H1 (cell line): Measurements from ENCODE around the gene GTSE1. TPM values are rescaled to one million over a fixed set of nuclear protein-coding genes. Genes with fewer than 3 reads are reported as not detected.

Experiments used
- ATF2 ChIP-seq: IDR thresholded peaks from 2 replicates; pipeline ENCODE4 v1.6.1; 2012; ENCODE audit warnings: low read length, inconsistent platforms
- EP300 ChIP-seq, 2 experiments: IDR thresholded peaks; 1 replicate in 1 of 2; 2 replicates in 1 of 2; pipeline ENCODE4 v1.6.1; 2011 to 2012; ENCODE audit warnings: low read depth in 2 of 2, low read length in 2 of 2, mild to moderate bottlenecking in 2 of 2, borderline replicate concordance in 1 of 2, inconsistent platforms in 1 of 2, moderate library complexity in 1 of 2
- HDAC6 ChIP-seq: IDR thresholded peaks from one replicate; pipeline ENCODE4 v1.7.1; 2012; ENCODE audit warnings: low read depth, mild to moderate bottlenecking, inconsistent platforms, low read length, moderate library complexity
- SUZ12 ChIP-seq: fragments of 200-600 bp; sonication (generic); IDR thresholded peaks from 2 replicates; pipeline ENCODE4 v1.6.1; 2012; ENCODE audit warnings: mild to moderate bottlenecking, inconsistent platforms, low read length, moderate library complexity, mixed read lengths
- polyA plus RNA-seq, 7 experiments: library from polyadenylated mRNA; depleted of rRNA in 3 of 7; stranded (reverse) in 5 of 7; unstranded in 2 of 7; fragments of >200 nt in 5 of 7; fragments of 200-250 nt in 2 of 7; gene quantifications; 1 replicate in 5 of 7; 2 replicates in 1 of 7; 4 replicates in 1 of 7; pipeline versions ENCODE4 v1.2.1 to v1.2.3, GENCODE V29; 2011 to 2013; ENCODE audit warnings: missing spikeins in 2 of 7, mixed read lengths in 2 of 7
- total RNA-seq: library from RNA; stranded (reverse); fragmentation: NEBNext Ultra II Directional; extraction: Animal tissue kit (Norgen Biotek cat#: 25700); gene quantifications from 2 replicates; pipeline ENCODE4 v1.2.1, GENCODE V29; 2021

The GTSE1 gene
- total and polyA plus RNA-seq, 2 of the 8 experiments (the other 6 are each of a cell fraction or from before 2014, with no cell fraction given) = 17.5 to 38.6 TPM

GRCh38 chr22:46286941-46287872, 9.5 kb upstream of the GTSE1 start (continued):
- TF ChIP-seq SUZ12 (no peak), HDAC6 (no peak), ATF2 (no peak), EP300 (IDR thresholded peaks at IDR 0.05; ENCODE audit: borderline replicate concordance in 1 of 2, low read depth in 2 of 2, low read length in 2 of 2) (no peak)
